Measurements from ENCODE around the gene SPEF1. TPM values are rescaled to one million over a fixed set of nuclear protein-coding genes. Genes with fewer than 3 reads are reported as not detected.

The SPEF1 gene
- total and polyA plus RNA-seq, 10 of the 15 experiments (the other 5 are each of a cell fraction or from before 2014, with no cell fraction given) = 0.12 TPM; not detected in 9

- peak overlapping the region; percentile 85 for H3K4me2 ChIP-seq (ENCODE audit: control insufficient read depth, insufficient read depth)
- WGBS (ENCODE audit: insufficient coverage, insufficient replicate concordance, low lambda C conversion rate, missing lambda C conversion rate) = 62% methylated on average over 5 of the region's 5 CpGs
- ChIA-PET CTCF (interaction anchor here (1.7 kb wide), 1 partner anchor 58 kb away, joined by 5 read pairs; no protein-coding TSS in a partner anchor), RAD21 (ENCODE audit: unreplicated experiment) (no interaction called here), SMC1A (ENCODE audit: uncharacterized antibody, unreplicated experiment) (no interaction called here), POLR2A (no interaction called here)
- BruUV-seq (replicated peaks) = no TSS peak
- H3K9me3 ChIP-seq (replicated peaks; ENCODE audit: control insufficient read depth, insufficient read depth, low read length) = no peaks in the 10 kb centered on the region
- intact Hi-C loops (cut with micrococcal nuclease; ENCODE audit: unreplicated experiment) (loop anchor here (5.0 kb wide), 1 partner anchor 110 kb away; no protein-coding TSS in a partner anchor), in situ Hi-C loops (cut with MboI) (no loop called here)
- no peaks in the 10 kb centered on the region for H4K20me1 ChIP-seq (ENCODE audit: control insufficient read depth, insufficient read depth)
- H3K27me3 ChIP-seq (replicated peaks in 1 of 2; ENCODE audit: control insufficient read depth in 2 of 2, insufficient read depth in 2 of 2, low read length in 1 of 2) = no peaks in the 10 kb centered on the region
- peaks cover 5 to 13% of the 10 kb centered on the region in 2 experiments for H3K36me3 ChIP-seq (ENCODE audit: control insufficient read depth in 2 of 2, insufficient read depth in 2 of 2, low read length in 1 of 2)
- ATAC-seq = no peak
- DNase-seq (ENCODE audit: low read depth, low spot score) = no peak
- H3K9ac ChIP-seq (ENCODE audit: control insufficient read depth, insufficient read depth, low read length) = peak overlapping the region; percentile 68
- H3K79me2 ChIP-seq (ENCODE audit: control insufficient read depth, insufficient read depth, low read length) = peaks cover 18% of the 10 kb centered on the region
- no peak overlapping the region for H2AFZ ChIP-seq (ENCODE audit: control insufficient read depth, low read depth, low read length)
- H3K4me3 ChIP-seq = peak overlapping the region; percentile 77
- no peak for FAIRE-seq
- peaks cover 37% of the 10 kb centered on the region for H3K4me1 ChIP-seq (ENCODE audit: control insufficient read depth, insufficient read depth, low read length)
- H3K27ac ChIP-seq (ENCODE audit: control insufficient read depth, insufficient read depth) = peak overlapping the region; percentile 62
- TF ChIP-seq PAX8 (IDR thresholded peaks at IDR 0.05) (no peak), BRCA1 (IDR thresholded peaks at IDR 0.05; ENCODE audit: low read depth, low read length) (no peak), MAX (IDR thresholded peaks at IDR 0.05; ENCODE audit: low read depth, low read length) (no peak), PBX3 (IDR thresholded peaks at IDR 0.05; ENCODE audit: insufficient replicate concordance, low read depth, low read length) (no peak), SIX5 (IDR thresholded peaks at IDR 0.05; ENCODE audit: low read depth, low read length, severe bottlenecking) (no peak), CBX5 (IDR thresholded peaks at IDR 0.05; ENCODE audit: low read depth) (no peak), RAD21 (IDR thresholded peaks at IDR 0.05; ENCODE audit: insufficient read depth, low read depth, low read length) (no peak), SIN3A (IDR thresholded peaks at IDR 0.05; ENCODE audit: low read depth, low read length) (no peak), TAF1 (IDR thresholded peaks at IDR 0.05; ENCODE audit: borderline replicate concordance, low read depth, low read length) (no peak), SPI1 (IDR thresholded peaks at IDR 0.05; ENCODE audit: borderline replicate concordance, insufficient read depth, low read depth, low read length) (no peak), ZZZ3 (IDR thresholded peaks at IDR 0.05; ENCODE audit: control insufficient read depth, insufficient read length, low read depth) (no peak)
- TF ChIP-seq, protein P1, sequence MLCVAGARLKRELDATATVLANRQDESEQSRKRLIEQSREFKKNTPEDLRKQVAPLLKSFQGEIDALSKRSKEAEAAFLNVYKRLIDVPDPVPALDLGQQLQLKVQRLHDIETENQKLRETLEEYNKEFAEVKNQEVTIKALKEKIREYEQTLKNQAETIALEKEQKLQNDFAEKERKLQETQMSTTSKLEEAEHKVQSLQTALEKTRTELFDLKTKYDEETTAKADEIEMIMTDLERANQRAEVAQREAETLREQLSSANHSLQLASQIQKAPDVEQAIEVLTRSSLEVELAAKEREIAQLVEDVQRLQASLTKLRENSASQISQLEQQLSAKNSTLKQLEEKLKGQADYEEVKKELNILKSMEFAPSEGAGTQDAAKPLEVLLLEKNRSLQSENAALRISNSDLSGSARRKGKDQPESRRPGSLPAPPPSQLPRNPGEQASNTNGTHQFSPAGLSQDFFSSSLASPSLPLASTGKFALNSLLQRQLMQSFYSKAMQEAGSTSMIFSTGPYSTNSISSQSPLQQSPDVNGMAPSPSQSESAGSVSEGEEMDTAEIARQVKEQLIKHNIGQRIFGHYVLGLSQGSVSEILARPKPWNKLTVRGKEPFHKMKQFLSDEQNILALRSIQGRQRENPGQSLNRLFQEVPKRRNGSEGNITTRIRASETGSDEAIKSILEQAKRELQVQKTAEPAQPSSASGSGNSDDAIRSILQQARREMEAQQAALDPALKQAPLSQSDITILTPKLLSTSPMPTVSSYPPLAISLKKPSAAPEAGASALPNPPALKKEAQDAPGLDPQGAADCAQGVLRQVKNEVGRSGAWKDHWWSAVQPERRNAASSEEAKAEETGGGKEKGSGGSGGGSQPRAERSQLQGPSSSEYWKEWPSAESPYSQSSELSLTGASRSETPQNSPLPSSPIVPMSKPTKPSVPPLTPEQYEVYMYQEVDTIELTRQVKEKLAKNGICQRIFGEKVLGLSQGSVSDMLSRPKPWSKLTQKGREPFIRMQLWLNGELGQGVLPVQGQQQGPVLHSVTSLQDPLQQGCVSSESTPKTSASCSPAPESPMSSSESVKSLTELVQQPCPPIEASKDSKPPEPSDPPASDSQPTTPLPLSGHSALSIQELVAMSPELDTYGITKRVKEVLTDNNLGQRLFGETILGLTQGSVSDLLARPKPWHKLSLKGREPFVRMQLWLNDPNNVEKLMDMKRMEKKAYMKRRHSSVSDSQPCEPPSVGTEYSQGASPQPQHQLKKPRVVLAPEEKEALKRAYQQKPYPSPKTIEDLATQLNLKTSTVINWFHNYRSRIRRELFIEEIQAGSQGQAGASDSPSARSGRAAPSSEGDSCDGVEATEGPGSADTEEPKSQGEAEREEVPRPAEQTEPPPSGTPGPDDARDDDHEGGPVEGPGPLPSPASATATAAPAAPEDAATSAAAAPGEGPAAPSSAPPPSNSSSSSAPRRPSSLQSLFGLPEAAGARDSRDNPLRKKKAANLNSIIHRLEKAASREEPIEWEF (IDR thresholded peaks at IDR 0.05; ENCODE audit: insufficient replicate concordance, low read depth, low read length) = no peak
- TF ChIP-seq, protein P2, sequence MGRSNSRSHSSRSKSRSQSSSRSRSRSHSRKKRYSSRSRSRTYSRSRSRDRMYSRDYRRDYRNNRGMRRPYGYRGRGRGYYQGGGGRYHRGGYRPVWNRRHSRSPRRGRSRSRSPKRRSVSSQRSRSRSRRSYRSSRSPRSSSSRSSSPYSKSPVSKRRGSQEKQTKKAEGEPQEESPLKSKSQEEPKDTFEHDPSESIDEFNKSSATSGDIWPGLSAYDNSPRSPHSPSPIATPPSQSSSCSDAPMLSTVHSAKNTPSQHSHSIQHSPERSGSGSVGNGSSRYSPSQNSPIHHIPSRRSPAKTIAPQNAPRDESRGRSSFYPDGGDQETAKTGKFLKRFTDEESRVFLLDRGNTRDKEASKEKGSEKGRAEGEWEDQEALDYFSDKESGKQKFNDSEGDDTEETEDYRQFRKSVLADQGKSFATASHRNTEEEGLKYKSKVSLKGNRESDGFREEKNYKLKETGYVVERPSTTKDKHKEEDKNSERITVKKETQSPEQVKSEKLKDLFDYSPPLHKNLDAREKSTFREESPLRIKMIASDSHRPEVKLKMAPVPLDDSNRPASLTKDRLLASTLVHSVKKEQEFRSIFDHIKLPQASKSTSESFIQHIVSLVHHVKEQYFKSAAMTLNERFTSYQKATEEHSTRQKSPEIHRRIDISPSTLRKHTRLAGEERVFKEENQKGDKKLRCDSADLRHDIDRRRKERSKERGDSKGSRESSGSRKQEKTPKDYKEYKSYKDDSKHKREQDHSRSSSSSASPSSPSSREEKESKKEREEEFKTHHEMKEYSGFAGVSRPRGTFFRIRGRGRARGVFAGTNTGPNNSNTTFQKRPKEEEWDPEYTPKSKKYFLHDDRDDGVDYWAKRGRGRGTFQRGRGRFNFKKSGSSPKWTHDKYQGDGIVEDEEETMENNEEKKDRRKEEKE (IDR thresholded peaks at IDR 0.05) = no peak
These were observed 15.9 kb upstream of the SPEF1 start for GRCh38 chr20:3797226-3797545.
